Activated T-helper 1 cell treated with anti-CD3 and anti-CD28 coated beads, Interleukin-12 subunit alpha, Interleukin-12 subunit beta, Interleukin-2, Interleukin-4 antibody, amounts not matched to agents 30 ng/mL and 10 ng/mL and 1 ng/mL, durations not matched to agents 14 hours and 24 hours and 36 hours (primary cell): ENCODE measurements around the gene ZNF880. TPM values are rescaled to one million over a fixed set of nuclear protein-coding genes. Genes with fewer than 3 reads are reported as not detected.
A peak's percentile ranks its signal among the peaks of the same experiment; 100 is the strongest.

Experiments used
- DNase-seq: peaks from one replicate; pipeline ENCODE4 v3.0.0; 2021; ENCODE audit warnings: low spot score
- H3K27ac Mint-ChIP-seq: one replicate; pipeline ENCODE4 v1.8.0; 2021; ENCODE audit warnings: mild to moderate bottlenecking, mixed read lengths
- H3K27me3 Mint-ChIP-seq: one replicate; pipeline ENCODE4 v1.8.0; 2022; ENCODE audit warnings: mild to moderate bottlenecking, moderate library complexity, mixed read lengths; ENCODE audit not compliant: insufficient read depth
- H3K36me3 Mint-ChIP-seq: one replicate; pipeline ENCODE4 v1.8.0; 2021; ENCODE audit warnings: low read depth, mixed read lengths
- H3K4me1 Mint-ChIP-seq: one replicate; pipeline ENCODE4 v1.8.0; 2021; ENCODE audit warnings: low read depth, mixed read lengths
- H3K4me3 Mint-ChIP-seq: one replicate; pipeline ENCODE4 v1.8.0; 2021; ENCODE audit warnings: mild to moderate bottlenecking, moderate library complexity, mixed read lengths
- H3K9me3 Mint-ChIP-seq: one replicate; pipeline ENCODE4 v1.8.0; 2021; ENCODE audit warnings: mixed read lengths
- intact Hi-C: fragments of 100-400 bp; cut with micrococcal nuclease; formaldehyde crosslinking; loops from one replicate; pipeline ENCODE4 v1.15.1; 2024
- total RNA-seq: library from RNA; stranded (reverse); gene quantifications from 2 replicates; pipeline ENCODE4 v1.2.3, GENCODE V29; 2022

ZNF880 gene
- total RNA-seq, 1 donor from 2014 or later, result 12.5 TPM

- peak within 1 kb of the TSS; percentile 86 for H3K4me3 Mint-ChIP-seq
- H3K27ac Mint-ChIP-seq, result peak within 1 kb of the TSS; percentile 77
- peaks cover 1% of the 10 kb centered on the region for H3K27me3 Mint-ChIP-seq
- H3K36me3 Mint-ChIP-seq, result peaks cover 31% of the 10 kb centered on the region
- H3K4me1 Mint-ChIP-seq, result peaks cover 17% of the 10 kb centered on the region
- peak; percentile 85 for DNase-seq
- peaks cover 73% of the 10 kb centered on the region for H3K9me3 Mint-ChIP-seq
- intact Hi-C loops, result loop anchor here (1.0 to 2.0 kb wide), 4 partner anchors 29 to 204 kb away; partner anchors contain the start of genes ZNF610, ZNF808 and ZNF880
Observed at GRCh38 chr19:52397310-52398080, 27.8 kb downstream of the ZNF880 start, which contains the start of gene ZNF528. Gene ZNF528 (plus strand): TSS chr19:52397849. CDS start chr19:52402014, 4,165 bp downstream.

- Mint-ChIP-seq H3K36me3 (peaks cover 31% of the 10 kb centered on the region), H3K9me3 (peaks cover 73% of the 10 kb centered on the region), H3K27ac (peak overlapping the region; percentile 77), H3K4me1 (peaks cover 17% of the 10 kb centered on the region), H3K27me3 (peaks cover 1% of the 10 kb centered on the region), H3K4me3 (peak overlapping the region; percentile 86)
- intact Hi-C loops, result no loop called here
- peak; percentile 0 for DNase-seq
Observed at GRCh38 chr19:52398081-52398441, 28.3 kb downstream of the ZNF880 start.

GRCh38 chr19:52410276-52410675, 40.6 kb downstream of the ZNF880 start:
- peaks cover 77% of the 10 kb centered on the region for H3K9me3 Mint-ChIP-seq
- no peaks in the 10 kb centered on the region for H3K27me3 Mint-ChIP-seq

GRCh38 chr19:52415711-52416110, 46.0 kb downstream of the ZNF880 start:
- H3K4me1 Mint-ChIP-seq, result no peaks in the 10 kb centered on the region
- no peak overlapping the region for H3K27ac Mint-ChIP-seq
- H3K9me3 Mint-ChIP-seq, result peaks cover 81% of the 10 kb centered on the region
- no peak overlapping the region for H3K4me3 Mint-ChIP-seq
- DNase-seq, result no peak
- H3K36me3 Mint-ChIP-seq, result peaks cover 2% of the 10 kb centered on the region
- H3K27me3 Mint-ChIP-seq, result no peaks in the 10 kb centered on the region
- intact Hi-C loops, result no loop called here

More at GRCh38 chr19:52410276-52410675, 40.6 kb downstream of the ZNF880 start:
- DNase-seq, result no peak
- Mint-ChIP-seq H3K4me1 (no peaks in the 10 kb centered on the region), H3K36me3 (peaks cover 11% of the 10 kb centered on the region), H3K27ac (no peak overlapping the region), H3K4me3 (no peak overlapping the region)
- intact Hi-C loops, result no loop called here

GRCh38 chr19:52428937-52429336, 59.2 kb downstream of the ZNF880 start, which contains the start of gene ZNF534:
Gene ZNF534 (plus strand): TSS chr19:52429148. CDS start chr19:52431475, 2,327 bp downstream.
- Mint-ChIP-seq H3K27ac (no peak within 1 kb of the TSS), H3K36me3 (no peaks in the 10 kb centered on the region), H3K9me3 (peaks cover 55% of the 10 kb centered on the region), H3K4me3 (no peak within 1 kb of the TSS), H3K4me1 (no peaks in the 10 kb centered on the region), H3K27me3 (no peaks in the 10 kb centered on the region)
- DNase-seq, result no peak
- intact Hi-C loops, result no loop called here

Other genes starting within 250 kb of the ZNF880 start
- gene ZNF616, start 230.0 kb upstream of the ZNF880 start, total RNA-seq, result 4.1 and 6.7 TPM in 2 replicates
- gene ZNF836, start 198.3 kb upstream of the ZNF880 start, total RNA-seq, result 7.8 and 10.8 TPM in 2 replicates
- gene PPP2R1A, start 179.9 kb upstream of the ZNF880 start, total RNA-seq, result 214 and 215 TPM in 2 replicates
- 13.8 and 16.5 TPM in 2 replicates for gene ZNF766, start 100.3 kb upstream of the ZNF880 start, total RNA-seq
- gene ZNF480, start 72.8 kb upstream of the ZNF880 start, total RNA-seq, result 3.5 and 4.8 TPM in 2 replicates
- gene ZNF610, start 33.7 kb upstream of the ZNF880 start, total RNA-seq, result 0.29 and 0.36 TPM in 2 replicates
- gene ZNF528, start 27.9 kb downstream of the ZNF880 start, total RNA-seq, result 6.8 and 8.0 TPM in 2 replicates
- gene ZNF534, start 59.2 kb downstream of the ZNF880 start, total RNA-seq, result not detected in 2 replicates
- gene ZNF578, start 83.6 kb downstream of the ZNF880 start, total RNA-seq, result 0.05 and 0.07 TPM in 2 replicates
- 19.1 and 20.0 TPM in 2 replicates for gene ZNF808, start 157.7 kb downstream of the ZNF880 start, total RNA-seq
- 16.0 and 18.3 TPM in 2 replicates for gene ZNF701, start 200.4 kb downstream of the ZNF880 start, total RNA-seq